ENCODE results near the gene SSNA1. TPM values are rescaled to one million over a fixed set of nuclear protein-coding genes. Genes with fewer than 3 reads are reported as not detected.
"Not testable (repeated sequence)": the region's sequence is repeated elsewhere in the genome, so short reads cannot be mapped to it uniquely, and the experiment has no call there.

Gene SSNA1
- total RNA-seq, 1 experiment from 2014 or later = 115 TPM

DNA sequence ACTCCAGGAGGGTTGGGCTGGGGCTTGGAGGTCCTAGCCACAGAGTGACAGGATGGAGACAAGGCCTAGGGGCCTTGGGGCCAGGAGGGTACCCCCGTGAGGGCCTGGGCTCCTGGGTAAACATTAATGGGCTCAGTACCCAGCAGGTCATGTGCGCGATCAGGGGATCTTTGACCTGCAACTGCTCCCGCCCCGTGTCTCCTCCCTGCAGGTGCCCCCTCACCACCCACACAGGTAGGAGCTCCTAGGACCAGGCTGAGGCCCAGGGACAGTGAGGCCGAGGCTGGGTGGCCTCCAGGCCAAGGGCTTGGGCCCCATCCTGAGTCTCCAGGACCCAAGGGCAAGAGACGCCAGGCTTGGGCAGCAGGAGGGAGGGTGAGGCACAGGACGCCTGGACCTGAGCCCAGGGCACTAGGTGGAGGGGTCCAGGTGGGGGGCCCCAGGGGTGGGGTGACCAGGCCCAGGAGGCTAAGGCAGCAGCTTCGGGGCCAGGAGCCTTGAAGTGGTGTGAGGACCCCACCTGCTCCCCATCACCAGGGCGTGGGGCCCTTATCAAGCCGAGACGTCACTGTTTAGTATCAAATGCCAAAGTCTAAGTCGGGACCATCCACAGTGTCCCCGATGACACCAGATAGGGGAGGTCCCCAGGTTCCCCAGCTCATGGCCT lies 42.4 kb downstream of the SSNA1 start, which contains the start of gene SLC34A3:
Gene SLC34A3 (plus strand): TSS at position 197 of the 667 bp plus-strand sequence. CDS start 802 bp downstream, outside the sequence.
- DNase-seq (ENCODE audit: low read depth) = no peak

- no peak for DNase-seq (ENCODE audit: low read depth)
Observed at GRCh38 chr9:137231372-137232039, 43.0 kb downstream of the SSNA1 start.

DNA sequence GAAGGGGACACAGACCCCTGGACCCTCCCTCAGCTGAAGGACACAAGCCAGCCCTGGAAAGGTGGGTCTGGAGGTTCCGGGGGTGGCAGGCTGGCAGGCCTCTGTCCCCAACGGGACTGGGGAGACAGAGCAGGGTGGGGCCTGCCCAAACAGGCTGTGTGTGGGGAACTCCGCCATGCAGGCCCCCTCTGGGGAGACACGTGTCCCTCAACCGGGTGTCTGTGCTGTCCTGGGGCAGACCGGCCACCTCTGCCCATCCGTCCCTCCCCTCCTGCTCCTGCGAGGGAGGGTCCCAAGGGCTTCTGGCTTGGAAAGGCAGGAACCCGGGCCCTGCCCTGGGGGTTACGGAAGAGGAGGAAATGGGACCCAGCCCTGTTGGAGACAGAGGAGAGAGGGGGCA lies 43.6 kb downstream of the SSNA1 start:
- no peak for DNase-seq (ENCODE audit: low read depth)

DNA sequence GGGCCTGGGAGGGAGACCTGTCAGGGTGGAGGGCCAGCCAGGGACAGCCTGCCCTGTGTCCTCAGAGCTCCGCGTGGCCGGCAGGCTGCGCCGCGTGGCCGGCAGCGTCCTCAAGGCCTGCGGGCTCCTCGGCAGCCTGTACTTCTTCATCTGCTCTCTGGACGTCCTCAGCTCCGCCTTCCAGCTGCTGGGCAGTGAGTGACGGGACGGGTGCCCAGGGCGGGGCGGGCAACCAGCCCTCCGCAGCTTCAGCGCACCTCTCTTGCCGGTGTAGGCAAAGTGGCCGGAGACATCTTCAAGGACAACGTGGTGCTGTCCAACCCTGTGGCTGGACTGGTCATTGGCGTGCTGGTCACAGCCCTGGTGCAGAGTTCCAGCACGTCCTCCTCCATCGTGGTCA lies 44.0 kb downstream of the SSNA1 start:
- DNase-seq (ENCODE audit: low read depth) = peak; percentile 41

DNA sequence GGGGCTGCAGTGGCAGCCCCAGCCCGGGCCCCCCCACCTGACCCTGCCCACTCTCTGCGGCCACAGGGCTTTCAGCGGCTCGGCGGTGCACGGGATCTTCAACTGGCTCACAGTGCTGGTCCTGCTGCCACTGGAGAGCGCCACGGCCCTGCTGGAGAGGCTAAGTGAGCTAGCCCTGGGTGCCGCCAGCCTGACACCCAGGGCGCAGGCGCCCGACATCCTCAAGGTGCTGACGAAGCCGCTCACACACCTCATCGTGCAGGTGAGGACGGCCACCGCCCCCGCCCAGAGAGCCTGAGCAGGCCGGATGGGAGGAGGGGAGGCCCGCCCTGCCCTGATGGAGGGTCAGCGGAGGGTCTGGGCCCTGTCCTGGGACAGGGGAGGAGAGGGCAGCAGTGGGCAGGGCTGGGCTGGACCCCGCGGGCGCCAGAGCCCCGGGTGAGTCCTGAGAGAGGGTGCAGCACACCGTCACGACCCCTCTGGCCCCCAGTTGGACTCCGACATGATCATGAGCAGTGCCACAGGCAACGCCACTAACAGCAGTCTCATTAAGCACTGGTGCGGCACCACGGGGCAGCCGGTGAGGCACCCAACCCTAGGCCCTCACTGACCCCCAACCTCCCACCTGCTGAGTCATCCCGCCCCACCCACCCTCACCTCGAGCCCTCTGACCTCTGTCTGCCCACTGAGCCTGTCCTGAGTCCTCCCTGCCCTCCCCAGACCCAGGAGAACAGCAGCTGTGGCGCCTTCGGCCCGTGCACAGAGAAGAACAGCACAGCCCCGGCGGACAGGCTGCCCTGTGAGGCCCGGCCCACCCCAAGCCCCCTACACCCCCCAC lies 44.9 kb downstream of the SSNA1 start:
- no peak for DNase-seq (ENCODE audit: low read depth)

DNA sequence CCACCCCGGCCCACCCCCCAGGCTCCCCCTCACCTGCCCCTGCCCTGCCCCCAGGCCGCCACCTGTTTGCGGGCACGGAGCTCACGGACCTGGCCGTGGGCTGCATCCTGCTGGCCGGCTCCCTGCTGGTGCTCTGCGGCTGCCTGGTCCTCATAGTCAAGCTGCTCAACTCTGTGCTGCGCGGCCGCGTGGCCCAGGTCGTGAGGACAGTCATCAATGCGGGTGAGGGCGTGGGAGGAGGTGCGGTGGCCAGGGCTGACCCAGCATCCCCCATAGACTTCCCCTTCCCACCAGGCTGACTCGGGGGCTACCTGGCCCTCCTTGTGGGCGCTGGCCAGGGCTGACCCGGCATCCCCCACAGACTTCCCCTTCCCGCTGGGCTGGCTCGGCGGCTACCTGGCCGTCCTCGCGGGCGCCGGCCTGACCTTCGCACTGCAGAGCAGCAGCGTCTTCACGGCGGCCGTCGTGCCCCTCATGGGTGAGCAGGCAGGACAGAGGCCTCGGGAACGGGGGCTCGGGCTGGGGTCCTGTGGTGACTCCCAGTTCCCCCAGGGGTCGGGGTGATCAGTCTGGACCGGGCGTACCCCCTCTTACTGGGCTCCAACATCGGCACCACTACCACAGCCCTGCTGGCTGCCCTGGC lies 45.7 kb downstream of the SSNA1 start:
- DNase-seq (ENCODE audit: low read depth) = no peak

DNA sequence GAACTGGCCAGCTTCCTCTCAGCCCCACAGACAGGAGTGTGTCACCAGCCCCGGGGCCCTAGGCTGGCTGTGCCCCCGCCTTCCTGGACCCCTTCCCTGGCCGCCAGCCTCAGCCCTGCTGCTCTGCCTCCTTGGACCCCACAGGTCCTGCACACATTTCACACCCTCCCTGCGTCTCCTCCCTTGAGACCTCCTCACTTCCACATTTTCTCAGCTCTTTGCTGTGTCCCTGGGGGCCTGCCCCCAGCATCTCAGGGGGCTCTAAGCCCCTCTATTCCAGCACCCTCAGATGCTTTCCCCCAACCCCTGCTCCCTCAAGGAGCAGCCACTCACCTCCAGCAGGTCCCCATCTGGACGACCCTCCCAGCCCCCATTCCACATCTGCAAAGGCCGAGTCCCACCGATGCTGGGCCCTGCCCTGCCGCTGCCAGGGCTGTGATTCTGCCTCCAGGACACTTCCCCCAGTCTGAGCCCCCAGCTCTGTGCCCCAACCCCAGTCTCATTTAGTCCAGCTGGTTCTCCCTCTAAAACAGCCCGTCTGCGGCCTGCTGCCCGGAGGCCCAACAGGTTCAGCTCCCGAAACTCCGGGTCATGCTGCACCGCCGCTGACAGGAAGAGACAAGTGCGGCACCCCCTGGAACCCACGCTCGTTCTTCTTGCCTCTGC lies 46.4 kb downstream of the SSNA1 start:
- no peak for DNase-seq (ENCODE audit: low read depth)

GRCh38 chr9:137235424-137236237 lies 47.2 kb downstream of the SSNA1 start:
- no peak for DNase-seq (ENCODE audit: low read depth)

DNA sequence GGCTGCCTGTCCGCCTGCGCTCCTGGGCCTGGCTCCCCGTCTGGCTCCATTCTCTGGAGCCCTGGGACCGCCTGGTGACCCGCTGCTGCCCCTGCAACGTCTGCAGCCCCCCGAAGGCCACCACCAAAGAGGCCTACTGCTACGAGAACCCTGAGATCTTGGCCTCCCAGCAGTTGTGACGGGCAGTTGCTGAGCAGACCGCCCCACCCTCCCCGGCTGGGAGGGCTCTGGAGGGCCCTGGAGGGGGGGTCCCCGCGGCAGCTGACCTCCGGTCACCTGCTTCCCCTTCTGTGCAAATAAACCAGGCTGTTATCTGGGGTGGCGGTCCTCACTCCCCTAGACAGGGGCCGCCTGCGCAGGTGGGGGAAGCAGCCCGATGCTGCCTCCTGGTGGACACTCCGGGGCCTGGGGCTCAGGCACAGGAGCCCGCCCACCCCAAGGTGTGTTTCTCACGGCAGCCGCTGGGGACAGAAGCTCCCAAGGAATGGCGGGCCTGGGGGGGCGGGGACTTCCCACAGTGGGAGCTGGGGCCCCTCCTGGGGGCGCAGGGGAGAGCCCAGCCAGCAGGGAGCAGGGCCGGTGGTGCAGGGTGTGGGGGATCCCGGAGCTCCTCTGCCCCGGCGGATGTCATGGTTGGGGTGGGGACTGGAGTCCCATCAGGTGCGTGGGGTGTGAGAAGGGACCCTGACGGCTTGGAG lies 47.9 kb downstream of the SSNA1 start:
- peak; percentile 63 for DNase-seq (ENCODE audit: low read depth)

- no peak for DNase-seq (ENCODE audit: low read depth)
Observed at GRCh38 chr9:137236936-137237421, 48.5 kb downstream of the SSNA1 start.

- DNase-seq (ENCODE audit: low read depth) = peak; percentile 66
Observed at GRCh38 chr9:137237759-137238726, 49.6 kb downstream of the SSNA1 start.

- not testable (repeated sequence) for DNase-seq (ENCODE audit: low read depth)
Observed at GRCh38 chr9:137239541-137240200, 51.2 kb downstream of the SSNA1 start.

Other genes starting within 250 kb of the SSNA1 start
- 205 and 264 TPM in 2 replicates for gene FBXW5, start 243.9 kb upstream of the SSNA1 start, total RNA-seq (2014; rRNA removed)
- gene C8G, start 243.4 kb upstream of the SSNA1 start, total RNA-seq (2014; rRNA removed) = not detected in 2 replicates
- gene LCN12, start 236.4 kb upstream of the SSNA1 start, total RNA-seq (2014; rRNA removed) = not detected in 2 replicates
- gene PTGDS, start 211.2 kb upstream of the SSNA1 start, total RNA-seq (2014; rRNA removed) = 2.0 TPM in 1 of 2 replicates, not detected in the other
- 0.11 TPM in 1 of 2 replicates, not detected in the other for gene LCNL1, start 205.7 kb upstream of the SSNA1 start, total RNA-seq (2014; rRNA removed)
- gene PAXX, start 196.3 kb upstream of the SSNA1 start, total RNA-seq (2014; rRNA removed) = 53.2 and 67.3 TPM in 2 replicates
- 0.52 TPM in 1 of 2 replicates, not detected in the other for gene CLIC3, start 192.1 kb upstream of the SSNA1 start, total RNA-seq (2014; rRNA removed)
- 13.2 and 15.5 TPM in 2 replicates for gene ABCA2, start 160.4 kb upstream of the SSNA1 start, total RNA-seq (2014; rRNA removed)
- not detected in 2 replicates for gene FUT7, start 156.6 kb upstream of the SSNA1 start, total RNA-seq (2014; rRNA removed)
- gene NPDC1, start 142.5 kb upstream of the SSNA1 start, total RNA-seq (2014; rRNA removed) = 5.3 and 5.5 TPM in 2 replicates
- gene ENTPD2, start 134.6 kb upstream of the SSNA1 start, total RNA-seq (2014; rRNA removed) = not detected in 2 replicates
- gene SAPCD2, start 118.1 kb upstream of the SSNA1 start, total RNA-seq (2014; rRNA removed) = 16.1 and 17.7 TPM in 2 replicates
- 13.6 and 17.6 TPM in 2 replicates for gene UAP1L1, start 111.2 kb upstream of the SSNA1 start, total RNA-seq (2014; rRNA removed)
- 78.4 and 92.8 TPM in 2 replicates for gene MAN1B1, start 101.7 kb upstream of the SSNA1 start, total RNA-seq (2014; rRNA removed)
- gene DPP7, start 73.9 kb upstream of the SSNA1 start, total RNA-seq (2014; rRNA removed) = 81.8 and 91.5 TPM in 2 replicates
- 0.29 TPM in 1 of 2 replicates, not detected in the other for gene GRIN1, start 49.5 kb upstream of the SSNA1 start, total RNA-seq (2014; rRNA removed)
- not detected in 2 replicates for gene LRRC26, start 18.6 kb upstream of the SSNA1 start, total RNA-seq (2014; rRNA removed)
- gene TMEM210, start 16.6 kb upstream of the SSNA1 start, total RNA-seq (2014; rRNA removed) = 0.45 TPM in 1 of 2 replicates, not detected in the other
- gene ANAPC2, start 116 bp upstream of the SSNA1 start, total RNA-seq (2014; rRNA removed) = 21.9 and 24.4 TPM in 2 replicates
- gene TPRN, start 12.1 kb downstream of the SSNA1 start, total RNA-seq (2014; rRNA removed) = 6.3 and 10.7 TPM in 2 replicates
- gene TMEM203, start 17.0 kb downstream of the SSNA1 start, total RNA-seq (2014; rRNA removed) = 45.7 and 50.1 TPM in 2 replicates
- gene NDOR1, start 17.0 kb downstream of the SSNA1 start, total RNA-seq (2014; rRNA removed) = 15.4 and 16.9 TPM in 2 replicates
- 0.26 TPM in 1 of 2 replicates, not detected in the other for gene RNF208, start 33.6 kb downstream of the SSNA1 start, total RNA-seq (2014; rRNA removed)
- gene CYSRT1, start 36.5 kb downstream of the SSNA1 start, total RNA-seq (2014; rRNA removed) = 4.1 and 4.4 TPM in 2 replicates
- 0.06 and 0.23 TPM in 2 replicates for gene RNF224, start 38.8 kb downstream of the SSNA1 start, total RNA-seq (2014; rRNA removed)
- gene SLC34A3, start 42.2 kb downstream of the SSNA1 start, total RNA-seq (2014; rRNA removed) = 0.06 TPM in 1 of 2 replicates, not detected in the other
- 517 and 586 TPM in 2 replicates for gene TUBB4B, start 52.6 kb downstream of the SSNA1 start, total RNA-seq (2014; rRNA removed)
- not detected in 2 replicates for gene STPG3, start 62.6 kb downstream of the SSNA1 start, total RNA-seq (2014; rRNA removed)
- 60.7 and 61.8 TPM in 2 replicates for gene NELFB, start 66.7 kb downstream of the SSNA1 start, total RNA-seq (2014; rRNA removed)
- 2.6 and 2.8 TPM in 2 replicates for gene TOR4A, start 89.0 kb downstream of the SSNA1 start, total RNA-seq (2014; rRNA removed)
- gene NRARP, start 113.6 kb downstream of the SSNA1 start, total RNA-seq (2014; rRNA removed) = 0.06 TPM in 1 of 2 replicates, not detected in the other
- gene EXD3, start 234.5 kb downstream of the SSNA1 start, total RNA-seq (2014; rRNA removed) = 4.0 and 6.5 TPM in 2 replicates
- 0.17 and 0.19 TPM in 2 replicates for gene NOXA1, start 234.7 kb downstream of the SSNA1 start, total RNA-seq (2014; rRNA removed)

Measured in LHCN-M2 (cell line).